AG04450 (cell line): ENCODE results near the gene DLGAP4. TPM values are rescaled to one million over a fixed set of nuclear protein-coding genes. Genes with fewer than 3 reads are reported as not detected.

Experiments
- CTCF ChIA-PET: fragments of 300-600, 350-600 bp; formaldehyde crosslinking; extraction: SDS; loops from one replicate; lab custom pipeline; 2022; ENCODE audit warnings: antibody characterized with exemption, inconsistent platforms; lab: Charles Lee
- POLR2A ChIA-PET: fragments of 350-600 bp; formaldehyde crosslinking; extraction: SDS; loops from one replicate; lab custom pipeline; 2021; ENCODE audit warnings: antibody characterized with exemption, inconsistent platforms; lab: Yijun Ruan, JAX
- DNase-seq: peaks from one replicate; pipeline ENCODE4 v3.0.0-alpha.2; 2011; ENCODE audit warnings: low read depth, low spot score
- H3K27ac ChIP-seq: one replicate; pipeline ENCODE4 v1.5.1; 2012; ENCODE audit warnings: low read depth, low read length, control low read depth
- H3K27me3 ChIP-seq: one replicate; pipeline ENCODE4 v1.6.0; 2012; ENCODE audit warnings: low read length; ENCODE audit not compliant: control insufficient read depth, insufficient read depth
- H3K4me3 ChIP-seq: 2 replicates; pipeline ENCODE4 v1.5.1; 2011; ENCODE audit warnings: mild to moderate bottlenecking, low read depth, low read length, control low read depth
- H3K9me3 ChIP-seq: 2 replicates; pipeline ENCODE4 v1.5.1; 2012; ENCODE audit warnings: low read length; ENCODE audit not compliant: control insufficient read depth, insufficient read depth
- polyA plus RNA-seq: library from polyadenylated mRNA; depleted of rRNA; stranded (reverse); fragments of >200 nt; gene quantifications from 2 replicates; pipeline ENCODE4 v1.2.3, GENCODE V29; 2011
- TF ChIP-seq, protein P1 (sequence below): IDR thresholded peaks from 2 replicates; pipeline ENCODE4 v1.5.1; 2011; ENCODE audit warnings: low read depth, low read length, control low read depth, inconsistent platforms

DLGAP4 gene
- polyA plus RNA-seq, 1 experiment = 17.7 TPM

GRCh38 chr20:36549942-36550789 lies 244.0 kb downstream of the DLGAP4 start:
- H3K4me3 ChIP-seq = no peak overlapping the region
- ChIA-PET POLR2A (interaction anchor here (0.7 to 0.8 kb wide), 2 partner anchors 10 to 56 kb away, joined by 4 read pairs; partner anchors contain the start of gene RAB5IF), CTCF (no interaction called here)
- H3K27me3 ChIP-seq = no peaks in the 10 kb centered on the region
- no peaks in the 10 kb centered on the region; the same call in 1 of the 2 replicates for H3K9me3 ChIP-seq
- H3K27ac ChIP-seq = peak overlapping the region; percentile 31
- no peak for DNase-seq
- TF ChIP-seq, protein P1, sequence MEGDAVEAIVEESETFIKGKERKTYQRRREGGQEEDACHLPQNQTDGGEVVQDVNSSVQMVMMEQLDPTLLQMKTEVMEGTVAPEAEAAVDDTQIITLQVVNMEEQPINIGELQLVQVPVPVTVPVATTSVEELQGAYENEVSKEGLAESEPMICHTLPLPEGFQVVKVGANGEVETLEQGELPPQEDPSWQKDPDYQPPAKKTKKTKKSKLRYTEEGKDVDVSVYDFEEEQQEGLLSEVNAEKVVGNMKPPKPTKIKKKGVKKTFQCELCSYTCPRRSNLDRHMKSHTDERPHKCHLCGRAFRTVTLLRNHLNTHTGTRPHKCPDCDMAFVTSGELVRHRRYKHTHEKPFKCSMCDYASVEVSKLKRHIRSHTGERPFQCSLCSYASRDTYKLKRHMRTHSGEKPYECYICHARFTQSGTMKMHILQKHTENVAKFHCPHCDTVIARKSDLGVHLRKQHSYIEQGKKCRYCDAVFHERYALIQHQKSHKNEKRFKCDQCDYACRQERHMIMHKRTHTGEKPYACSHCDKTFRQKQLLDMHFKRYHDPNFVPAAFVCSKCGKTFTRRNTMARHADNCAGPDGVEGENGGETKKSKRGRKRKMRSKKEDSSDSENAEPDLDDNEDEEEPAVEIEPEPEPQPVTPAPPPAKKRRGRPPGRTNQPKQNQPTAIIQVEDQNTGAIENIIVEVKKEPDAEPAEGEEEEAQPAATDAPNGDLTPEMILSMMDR = no peak

DNA sequence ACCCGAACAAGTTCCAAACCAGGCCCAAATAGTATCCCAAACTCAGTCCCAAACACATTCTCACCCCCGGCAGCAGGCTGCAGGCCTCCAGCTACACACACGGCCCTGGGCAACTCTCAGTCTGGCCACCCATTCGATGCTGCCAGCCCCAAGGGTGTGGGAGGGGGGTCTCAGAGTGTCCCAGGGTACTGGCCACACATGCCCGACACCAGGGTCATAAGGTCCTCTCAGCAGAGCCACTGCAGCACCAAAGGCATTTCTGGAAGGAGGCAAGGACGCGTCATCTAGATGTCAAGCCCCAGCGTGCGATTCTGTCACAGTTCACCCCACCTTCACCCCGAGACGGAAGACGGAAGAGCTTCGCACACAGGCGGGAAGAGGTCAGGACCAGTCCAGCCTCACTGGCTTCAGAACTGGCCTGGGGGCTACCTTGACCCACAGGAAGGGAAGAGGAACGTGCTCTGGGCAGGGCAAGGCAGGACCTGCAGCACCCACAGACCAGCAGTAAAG lies 244.7 kb downstream of the DLGAP4 start:
- ChIA-PET POLR2A (interaction anchor here (0.7 to 1.2 kb wide), 3 partner anchors 9 to 55 kb away, joined by 4 read pairs; partner anchors contain the start of gene RAB5IF), CTCF (interaction anchor here (0.6 kb wide), 2 partner anchors 83 to 215 kb away, joined by 3 to 10 read pairs; no protein-coding TSS in a partner anchor)
- Histone ChIP-seq H3K27ac (peak overlapping the region; percentile 31), H3K9me3 (no peaks in the 10 kb centered on the region; the same call in 1 of the 2 replicates), H3K27me3 (no peaks in the 10 kb centered on the region), H3K4me3 (no peak overlapping the region)
- TF ChIP-seq, protein P1 = no peak
- DNase-seq = no peak

DNA sequence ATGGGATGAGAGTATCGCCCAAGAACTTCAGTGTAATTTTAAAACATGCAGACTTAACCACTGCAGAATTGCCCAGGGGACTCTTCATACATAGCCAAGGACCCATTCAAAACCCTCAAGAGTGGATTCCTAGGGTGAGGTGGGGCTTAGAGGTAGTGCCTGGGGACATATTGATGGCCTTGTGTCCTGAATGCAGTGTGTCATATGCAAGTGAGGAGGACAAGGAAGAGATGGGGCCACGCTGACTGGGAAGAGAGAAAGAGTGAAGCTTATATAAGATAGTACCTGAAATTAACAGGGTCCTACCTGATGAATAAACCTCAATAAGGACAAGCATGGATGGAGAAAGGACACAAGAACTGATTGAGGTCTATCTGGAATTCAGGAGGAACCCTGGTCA lies 249.1 kb downstream of the DLGAP4 start:
- CTCF ChIA-PET = no interaction called here
- H3K27me3 ChIP-seq = no peaks in the 10 kb centered on the region
- no peak overlapping the region for H3K27ac ChIP-seq
- POLR2A ChIA-PET = no interaction called here
- DNase-seq = no peak
- H3K4me3 ChIP-seq = no peak overlapping the region
- H3K9me3 ChIP-seq = no peaks in the 10 kb centered on the region; the same call in 1 of the 2 replicates
- TF ChIP-seq, protein P1 = no peak

DNA sequence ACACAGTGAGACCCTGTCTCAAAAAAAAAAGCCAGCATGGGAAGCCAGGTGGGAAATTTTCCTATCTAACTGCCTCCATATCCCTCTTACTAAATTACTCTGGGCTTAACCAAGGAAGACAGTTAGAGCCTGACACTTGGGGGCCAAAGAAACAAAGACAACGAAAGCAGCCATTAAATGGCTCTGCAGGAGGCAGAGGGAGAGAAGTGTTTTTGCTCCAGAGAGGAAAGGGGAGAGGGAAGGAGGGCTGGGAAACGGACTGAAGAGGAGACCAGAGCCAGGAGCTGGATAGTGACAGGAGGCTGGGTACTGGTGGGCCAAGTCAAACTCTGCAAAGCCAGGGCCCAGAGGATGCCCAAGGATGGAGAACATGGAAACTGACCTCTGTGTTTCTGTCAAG lies 256.6 kb downstream of the DLGAP4 start:
- CTCF ChIA-PET = no interaction called here

More for the DNA sequence above, 256.6 kb downstream of the DLGAP4 start:
- POLR2A ChIA-PET = no interaction called here
- Histone ChIP-seq H3K9me3 (peaks cover 9% of the 10 kb centered on the region), H3K27ac (no peak overlapping the region), H3K27me3 (no peaks in the 10 kb centered on the region), H3K4me3 (no peak overlapping the region)
- TF ChIP-seq, protein P1 = no peak
- DNase-seq = no peak
